ENCODE data around the gene PRDM2. TPM values are rescaled to one million over a fixed set of nuclear protein-coding genes. Genes with fewer than 3 reads are reported as not detected.

Gene PRDM2
- polyA plus RNA-seq, 3 donors = 4.1 to 22.5 (median 7.6) TPM

DNA sequence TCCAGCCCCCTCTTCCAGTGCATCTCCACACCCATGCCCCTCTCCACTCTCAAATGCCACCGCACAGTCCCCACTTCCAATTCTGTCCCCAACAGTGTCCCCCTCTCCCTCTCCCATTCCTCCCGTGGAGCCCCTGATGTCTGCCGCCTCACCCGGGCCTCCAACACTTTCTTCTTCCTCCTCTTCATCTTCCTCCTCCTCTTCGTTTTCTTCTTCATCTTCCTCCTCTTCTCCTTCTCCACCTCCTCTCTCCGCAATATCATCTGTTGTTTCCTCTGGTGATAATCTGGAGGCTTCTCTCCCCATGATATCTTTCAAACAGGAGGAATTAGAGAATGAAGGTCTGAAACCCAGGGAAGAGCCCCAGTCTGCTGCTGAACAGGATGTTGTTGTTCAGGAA lies 80.8 kb downstream of the PRDM2 start:
- H3K4me3 Mint-ChIP-seq = no peak overlapping the region
- H3K27me3 Mint-ChIP-seq (ENCODE audit: low read depth in 3 of 3) = peaks cover 0 to 2% (median 0%) of the 10 kb centered on the region in 3 donors
- DNase-seq = no peak
- Histone ChIP-seq H3K27me3 (ENCODE audit: control insufficient read depth in 2 of 2, insufficient read depth in 2 of 2, low read length in 2 of 2) (no peaks in the 10 kb centered on the region), H3K9me3 (replicated peaks in 1 of 2; ENCODE audit: control insufficient read depth in 1 of 2, insufficient read depth in 1 of 2, low read length in 2 of 2) (no peaks in the 10 kb centered on the region), H3K27ac (ENCODE audit: low read depth in 1 of 2, low read length in 2 of 2) (peak overlapping the region in 1 of 2 donors; percentile 68), H3K4me1 (ENCODE audit: control insufficient read depth in 1 of 2, insufficient read depth in 2 of 2, low read length in 2 of 2) (peaks cover 37 to 43% of the 10 kb centered on the region in 2 donors), H3K4me3 (replicated peaks in 1 of 3; ENCODE audit: low read depth in 2 of 3, low read length in 3 of 3) (no peak overlapping the region), H3K4me2 (replicated peaks; ENCODE audit: extremely low read depth, low read length, poor library complexity, severe bottlenecking) (no peak overlapping the region), H2AFZ (ENCODE audit: insufficient read depth, low read depth, low read length, poor library complexity, severe bottlenecking) (no peak overlapping the region), H3K79me2 (ENCODE audit: insufficient read depth, low read length) (peaks cover 97% of the 10 kb centered on the region), H4K20me1 (ENCODE audit: insufficient read depth, low read length) (peaks cover 100% of the 10 kb centered on the region), H3K9ac (ENCODE audit: insufficient read depth, low read length, poor library complexity, severe bottlenecking) (no peak overlapping the region), H3K36me3 (replicated peaks in 1 of 2; ENCODE audit: control insufficient read depth in 1 of 2, insufficient read depth in 2 of 2, low read length in 2 of 2) (peaks cover 61 to 87% of the 10 kb centered on the region in 2 donors)
- peaks cover 22 to 49% of the 10 kb centered on the region in 2 donors for H3K36me3 Mint-ChIP-seq
- WGBS (ENCODE audit: insufficient coverage) = 96% methylated on average over 4 of the region's 6 CpGs
- H3K9me3 Mint-ChIP-seq = no peaks in the 10 kb centered on the region
- intact Hi-C loops (cut with micrococcal nuclease) = no loop called here
- TF ChIP-seq, protein P1, sequence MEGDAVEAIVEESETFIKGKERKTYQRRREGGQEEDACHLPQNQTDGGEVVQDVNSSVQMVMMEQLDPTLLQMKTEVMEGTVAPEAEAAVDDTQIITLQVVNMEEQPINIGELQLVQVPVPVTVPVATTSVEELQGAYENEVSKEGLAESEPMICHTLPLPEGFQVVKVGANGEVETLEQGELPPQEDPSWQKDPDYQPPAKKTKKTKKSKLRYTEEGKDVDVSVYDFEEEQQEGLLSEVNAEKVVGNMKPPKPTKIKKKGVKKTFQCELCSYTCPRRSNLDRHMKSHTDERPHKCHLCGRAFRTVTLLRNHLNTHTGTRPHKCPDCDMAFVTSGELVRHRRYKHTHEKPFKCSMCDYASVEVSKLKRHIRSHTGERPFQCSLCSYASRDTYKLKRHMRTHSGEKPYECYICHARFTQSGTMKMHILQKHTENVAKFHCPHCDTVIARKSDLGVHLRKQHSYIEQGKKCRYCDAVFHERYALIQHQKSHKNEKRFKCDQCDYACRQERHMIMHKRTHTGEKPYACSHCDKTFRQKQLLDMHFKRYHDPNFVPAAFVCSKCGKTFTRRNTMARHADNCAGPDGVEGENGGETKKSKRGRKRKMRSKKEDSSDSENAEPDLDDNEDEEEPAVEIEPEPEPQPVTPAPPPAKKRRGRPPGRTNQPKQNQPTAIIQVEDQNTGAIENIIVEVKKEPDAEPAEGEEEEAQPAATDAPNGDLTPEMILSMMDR (IDR thresholded peaks at IDR 0.05) = no peak
- peak overlapping the region in 3 of 7 donors; percentile 24 to 72 (median 47) for H3K27ac Mint-ChIP-seq
- peaks cover 46% of the 10 kb centered on the region for H3K4me1 Mint-ChIP-seq

DNA sequence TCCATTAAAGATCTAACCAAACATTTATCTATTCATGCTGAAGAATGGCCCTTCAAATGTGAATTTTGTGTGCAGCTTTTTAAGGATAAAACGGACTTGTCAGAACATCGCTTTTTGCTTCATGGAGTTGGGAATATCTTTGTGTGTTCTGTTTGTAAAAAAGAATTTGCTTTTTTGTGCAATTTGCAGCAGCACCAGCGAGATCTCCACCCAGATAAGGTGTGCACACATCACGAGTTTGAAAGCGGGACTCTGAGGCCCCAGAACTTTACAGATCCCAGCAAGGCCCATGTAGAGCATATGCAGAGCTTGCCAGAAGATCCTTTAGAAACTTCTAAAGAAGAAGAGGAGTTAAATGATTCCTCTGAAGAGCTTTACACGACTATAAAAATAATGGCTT lies 81.2 kb downstream of the PRDM2 start:
- Histone ChIP-seq H3K27ac (ENCODE audit: low read depth in 1 of 2, low read length in 2 of 2) (peak overlapping the region in 1 of 2 donors; percentile 68), H3K4me1 (ENCODE audit: control insufficient read depth in 1 of 2, insufficient read depth in 2 of 2, low read length in 2 of 2) (peaks cover 37 to 43% of the 10 kb centered on the region in 2 donors), H3K79me2 (ENCODE audit: insufficient read depth, low read length) (peaks cover 97% of the 10 kb centered on the region), H3K4me2 (replicated peaks; ENCODE audit: extremely low read depth, low read length, poor library complexity, severe bottlenecking) (peak overlapping the region; percentile 54), H3K4me3 (replicated peaks in 1 of 3; ENCODE audit: low read depth in 2 of 3, low read length in 3 of 3) (no peak overlapping the region), H4K20me1 (ENCODE audit: insufficient read depth, low read length) (peaks cover 100% of the 10 kb centered on the region), H3K9ac (ENCODE audit: insufficient read depth, low read length, poor library complexity, severe bottlenecking) (no peak overlapping the region), H3K36me3 (replicated peaks in 1 of 2; ENCODE audit: control insufficient read depth in 1 of 2, insufficient read depth in 2 of 2, low read length in 2 of 2) (peaks cover 58 to 87% of the 10 kb centered on the region in 2 donors), H3K27me3 (ENCODE audit: control insufficient read depth in 2 of 2, insufficient read depth in 2 of 2, low read length in 2 of 2) (no peaks in the 10 kb centered on the region), H3K9me3 (replicated peaks in 1 of 2; ENCODE audit: control insufficient read depth in 1 of 2, insufficient read depth in 1 of 2, low read length in 2 of 2) (no peaks in the 10 kb centered on the region), H2AFZ (ENCODE audit: insufficient read depth, low read depth, low read length, poor library complexity, severe bottlenecking) (no peak overlapping the region)
- H3K36me3 Mint-ChIP-seq = peaks cover 27 to 51% of the 10 kb centered on the region in 2 donors
- H3K4me1 Mint-ChIP-seq = peaks cover 46% of the 10 kb centered on the region
- no peak for DNase-seq
- TF ChIP-seq, protein P1 (IDR thresholded peaks at IDR 0.05) = no peak
- H3K27ac Mint-ChIP-seq = peak overlapping the region in 6 of 7 donors; percentile 15 to 76 (median 31)
- no peak overlapping the region for H3K4me3 Mint-ChIP-seq
- peaks cover 0 to 2% (median 0%) of the 10 kb centered on the region in 3 donors for H3K27me3 Mint-ChIP-seq (ENCODE audit: low read depth in 3 of 3)
- intact Hi-C loops (cut with micrococcal nuclease) = no loop called here
- WGBS (ENCODE audit: insufficient coverage) = 98% methylated on average over 5 of the region's 6 CpGs
- H3K9me3 Mint-ChIP-seq = no peaks in the 10 kb centered on the region

Measured in CD14-positive monocyte (primary cell).